Kasumi-1 (cell line): ENCODE results near the gene SHF.

ENCODE experiments used
- DNase-seq, 2 experiments: peaks; one replicate each; lab custom pipeline; 2025; lab: John Stamatoyannopoulos, UW

SHF gene

GRCh38 chr15:45126535-45127158 is 61.1 kb downstream of the SHF start:
- peak; percentile 7 to 22 for DNase-seq

GRCh38 chr15:45123397-45123796 is 64.4 kb downstream of the SHF start:
- DNase-seq = no peak

DNA sequence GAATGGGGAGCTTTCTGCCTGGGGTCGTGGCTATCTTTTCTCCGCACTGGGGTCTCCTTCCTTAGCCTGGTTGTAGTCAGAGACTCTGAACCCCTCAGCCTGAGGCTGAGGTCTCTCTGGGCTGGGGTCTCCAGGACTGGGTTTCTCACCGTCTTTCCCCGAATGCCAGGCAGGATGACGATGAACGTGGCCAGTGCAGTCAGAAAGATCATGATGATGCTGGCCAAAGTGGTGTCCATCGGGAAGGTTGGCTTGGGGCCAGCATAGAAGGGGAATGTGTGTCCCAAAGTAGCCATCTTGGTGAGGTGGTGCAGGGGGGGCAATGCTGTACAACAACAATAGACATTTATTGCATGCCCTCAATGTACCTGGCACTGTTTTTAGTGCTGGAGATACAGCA is 65.0 kb downstream of the SHF start:
- DNase-seq = no peak

GRCh38 chr15:45121706-45122417 is 65.9 kb downstream of the SHF start:
- no peak for DNase-seq

DNA sequence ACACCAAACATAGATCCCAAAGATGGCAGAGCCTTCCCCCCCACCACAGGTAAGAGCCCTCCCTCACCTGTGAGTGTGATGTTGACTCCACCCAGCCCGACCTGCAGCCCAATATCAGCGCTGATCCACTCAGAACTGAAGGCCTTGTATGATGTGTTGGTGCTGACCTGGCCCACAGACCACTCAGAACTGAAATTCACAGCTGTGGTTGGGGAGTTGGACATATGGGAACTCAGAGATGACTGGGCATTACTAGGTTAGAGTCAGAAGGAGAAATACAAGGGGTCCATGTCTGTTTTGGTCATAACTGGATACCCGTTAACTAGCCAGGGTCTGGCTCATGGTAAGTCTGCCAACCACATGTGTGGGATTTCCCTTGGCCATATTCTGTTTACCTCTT is 66.7 kb downstream of the SHF start:
- DNase-seq = no peak

- DNase-seq = no peak
Observed at GRCh38 chr15:45120081-45120972, 67.4 kb downstream of the SHF start.

DNA sequence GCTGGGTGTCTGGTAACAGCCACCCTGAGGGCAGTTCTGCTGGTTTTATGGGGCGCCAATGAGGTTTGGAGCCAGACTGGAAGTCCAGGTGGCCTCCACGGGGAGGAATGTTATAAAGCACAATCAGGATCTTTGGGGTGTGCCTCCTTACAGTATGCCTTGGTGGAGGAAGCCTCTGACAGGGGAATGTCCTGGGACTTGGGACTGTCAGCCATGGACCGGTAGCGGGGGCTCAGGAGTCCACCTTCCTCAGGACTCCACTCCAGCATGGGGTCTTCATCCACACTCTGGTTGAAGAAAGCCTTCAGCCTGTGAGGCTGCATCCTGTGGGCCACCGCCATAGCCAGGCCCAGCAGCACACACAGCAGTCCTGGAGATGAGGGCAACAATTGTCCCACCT is 68.8 kb downstream of the SHF start:
- DNase-seq = no peak

DNA sequence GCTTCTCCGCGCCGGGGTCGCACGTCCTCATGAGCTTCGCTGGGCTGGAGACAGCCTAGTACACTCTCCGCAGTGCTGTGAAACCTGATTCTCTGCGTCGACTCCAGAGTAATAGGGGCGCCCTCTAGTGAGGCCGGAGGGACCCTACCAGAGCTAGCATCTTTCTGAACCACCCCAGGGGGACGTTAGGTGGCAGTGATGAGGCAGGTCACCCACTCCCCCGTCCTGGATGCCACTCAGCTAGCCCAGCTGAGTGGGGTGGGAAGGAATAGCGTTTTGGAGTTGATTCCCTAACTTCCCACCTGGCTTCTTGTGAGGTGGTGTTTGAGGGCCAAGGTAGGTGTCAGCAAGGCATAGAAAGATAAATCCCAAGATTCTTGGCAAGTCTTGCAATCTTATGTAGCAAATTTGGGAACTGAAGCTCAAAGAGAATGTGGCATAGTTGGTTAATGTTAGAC is 69.6 kb downstream of the SHF start:
- DNase-seq = peak; percentile 81

DNA sequence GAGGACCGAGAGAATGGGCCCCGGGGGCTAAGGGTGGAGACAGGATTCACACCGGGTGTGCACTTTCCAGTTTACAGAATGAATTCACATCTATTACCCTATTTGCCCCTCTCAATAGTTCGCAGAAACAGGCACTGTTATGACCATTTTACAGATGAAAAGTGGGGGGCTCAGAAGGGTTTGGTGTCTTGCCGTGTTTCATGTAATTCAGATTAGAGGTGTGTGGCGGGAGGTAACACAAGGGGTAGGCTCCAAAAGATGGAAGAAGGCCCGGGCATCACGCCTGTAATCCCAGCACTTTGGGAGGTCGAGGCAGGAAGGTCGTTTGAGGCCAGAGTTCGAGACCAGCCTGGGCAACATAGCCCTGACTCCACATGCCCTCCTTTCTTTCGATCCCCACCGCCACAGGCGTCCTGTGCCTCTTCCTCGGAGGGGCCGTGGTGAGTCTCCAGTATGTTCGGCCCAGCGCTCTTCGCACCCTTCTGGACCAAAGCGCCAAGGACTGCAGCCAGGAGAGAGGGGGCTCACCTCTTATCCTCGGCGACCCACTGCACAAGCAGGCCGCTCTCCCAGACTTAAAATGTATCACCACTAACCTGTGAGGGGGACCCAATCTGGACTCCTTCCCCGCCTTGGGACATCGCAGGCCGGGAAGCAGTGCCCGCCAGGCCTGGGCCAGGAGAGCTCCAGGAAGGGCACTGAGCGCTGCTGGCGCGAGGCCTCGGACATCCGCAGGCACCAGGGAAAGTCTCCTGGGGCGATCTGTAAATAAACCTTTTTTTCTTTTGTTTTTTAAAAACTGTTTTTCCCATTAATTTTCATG is 70.2 kb downstream of the SHF start:
- DNase-seq = no peak
